HepG2 (cell line): ENCODE data around the gene KCNAB2. TPM values are rescaled to one million over a fixed set of nuclear protein-coding genes. Genes with fewer than 3 reads are reported as not detected.

Source experiments
- ATAC-seq: fragments of 200-7000 bp; cut with Tn5 transposase; 3 replicates; pipeline ENCODE4 v1.9.1; 2020; ENCODE audit warnings: mild to moderate bottlenecking, moderate library complexity
- BruUV-seq: library from RNA; stranded (reverse); fragments of 400-500 nt; replicated peaks from 2 replicates; lab custom pipeline; 2021; lab: Mats Ljungman, UMichigan
- CTCF ChIA-PET: fragments of 300-600 bp; formaldehyde crosslinking; extraction: SDS; loops from one replicate; lab custom pipeline; 2021; ENCODE audit warnings: low total read pairs, inconsistent platforms, low intra/inter-chr PET ratio; lab: Yijun Ruan, JAX
- POLR2A ChIA-PET: fragments of 350-600 bp; sonication (Branson Sonifier 250); formaldehyde crosslinking; loops from one replicate; lab custom pipeline; 2020; ENCODE audit warnings: antibody characterized with exemption, inconsistent platforms; lab: Yijun Ruan, JAX
- DNase-seq: peaks from one replicate; pipeline ENCODE4 v3.0.0-alpha.2; 2015; ENCODE audit warnings: low spot score
- FAIRE-seq: peaks from 3 replicates; lab custom pipeline; 2011; peaks lifted over from hg19 to GRCh38; lab: Jason Lieb, UNC
- H2AFZ ChIP-seq: one replicate; pipeline ENCODE4 v1.6.1; 2011; ENCODE audit warnings: low read length, inconsistent platforms
- H3K27ac ChIP-seq: fragments of 300-600 bp; 3 replicates; pipeline ENCODE4 v1.8.0; 2011; ENCODE audit warnings: mixed run types, mild to moderate bottlenecking, mixed read lengths, low read length, inconsistent platforms; ENCODE audit not compliant: insufficient read depth; ENCODE audit errors: extremely low read length
- H3K27me3 ChIP-seq, 2 experiments: fragments of 200-600 bp in 1 of 2; 2 replicates in 1 of 2; 3 replicates in 1 of 2; pipeline versions ENCODE4 v1.6.0 to v1.8.0; 2011; ENCODE audit warnings: low read length in 2 of 2, mild to moderate bottlenecking in 2 of 2, moderate library complexity in 2 of 2, inconsistent platforms in 1 of 2; ENCODE audit not compliant: insufficient read depth in 2 of 2, control insufficient read depth in 1 of 2
- H3K36me3 ChIP-seq, 2 experiments: fragments of 200-600 bp in 1 of 2; replicated peaks in 1 of 2; 2 replicates in 1 of 2; 3 replicates in 1 of 2; pipeline versions ENCODE4 v1.5.1 to v1.8.0; 2011; ENCODE audit warnings: low read length in 2 of 2, inconsistent platforms in 1 of 2; ENCODE audit not compliant: insufficient read depth in 2 of 2, control insufficient read depth in 1 of 2
- H3K4me1 ChIP-seq: 2 replicates; pipeline ENCODE4 v1.5.1; 2012; ENCODE audit warnings: low read length, inconsistent platforms; ENCODE audit not compliant: insufficient read depth
- H3K4me2 ChIP-seq: 2 replicates; pipeline ENCODE4 v1.6.0; 2011; ENCODE audit warnings: low read depth, low read length, inconsistent platforms
- H3K4me3 ChIP-seq, 3 experiments: fragments of 200-600 bp in 1 of 3; sonication (generic), shearing (Covaris generic) in 1 of 3; replicated peaks in 1 of 3; 2 replicates each; pipeline ENCODE4 v1.5.1; 2011 to 2016; ENCODE audit warnings: low read length in 3 of 3, inconsistent platforms in 2 of 3, low read depth in 2 of 3, mild to moderate bottlenecking in 2 of 3, control low read depth in 1 of 3, mixed read lengths in 1 of 3; ENCODE audit not compliant: insufficient read depth in 1 of 3
- H3K79me2 ChIP-seq: one replicate; pipeline ENCODE4 v1.6.1; 2011; ENCODE audit warnings: low read length, inconsistent platforms; ENCODE audit not compliant: insufficient read depth
- H3K9ac ChIP-seq: 2 replicates; pipeline ENCODE4 v1.6.0; 2011; ENCODE audit warnings: mild to moderate bottlenecking, low read depth, low read length, inconsistent platforms; ENCODE audit not compliant: insufficient read depth
- H3K9me3 ChIP-seq: 2 replicates; pipeline ENCODE4 v1.5.1; 2012; ENCODE audit warnings: mild to moderate bottlenecking, low read length
- H4K20me1 ChIP-seq: 2 replicates; pipeline ENCODE4 v1.6.0; 2011; ENCODE audit warnings: inconsistent platforms, mild to moderate bottlenecking, low read length, moderate library complexity; ENCODE audit not compliant: insufficient read depth
- CEBPB ChIP-seq: IDR thresholded peaks from 2 replicates; pipeline ENCODE4 v1.6.1; 2011; ENCODE audit warnings: low read depth, low read length, improper control_type of control experiment, borderline replicate concordance
- CREB3 ChIP-seq: sonication (generic); formaldehyde crosslinking; IDR thresholded peaks from 2 replicates; pipeline ENCODE4 v1.5.0; 2020; ENCODE audit warnings: missing genetic modification reagents
- FOXO4 ChIP-seq: sonication (generic); formaldehyde crosslinking; conservative IDR thresholded peaks from 2 replicates; pipeline ENCODE4 v1.8.1; 2023; ENCODE audit warnings: missing genetic modification reagents
- FOXP1 ChIP-seq, 2 experiments: fragments of 450-650 bp in 1 of 2; IDR thresholded peaks; 2 replicates each; pipeline ENCODE4 v1.6.1; 2017 to 2018; ENCODE audit warnings: antibody characterized with exemption in 1 of 2
- GPN1 ChIP-seq: sonication (generic); formaldehyde crosslinking; IDR thresholded peaks from 2 replicates; pipeline ENCODE4 v1.5.1; 2020; ENCODE audit warnings: missing genetic modification reagents, borderline replicate concordance
- HIVEP1 ChIP-seq: sonication (generic); formaldehyde crosslinking; IDR thresholded peaks from 2 replicates; pipeline ENCODE4 v1.4.0; 2020; ENCODE audit warnings: mild to moderate bottlenecking, missing genetic modification reagents
- HMGXB4 ChIP-seq, 2 experiments: sonication (generic) in 1 of 2; formaldehyde crosslinking in 1 of 2; IDR thresholded peaks; 2 replicates each; pipeline versions ENCODE4 v1.4.0 to v1.6.1; 2018 to 2020; ENCODE audit warnings: missing genetic modification reagents in 2 of 2, borderline replicate concordance in 1 of 2, low read depth in 1 of 2, mild to moderate bottlenecking in 1 of 2, missing biosample characterization in 1 of 2
- NFE2 ChIP-seq: sonication (generic); formaldehyde crosslinking; IDR thresholded peaks from 2 replicates; pipeline ENCODE4 v1.4.0; 2020; ENCODE audit warnings: missing genetic modification reagents
- RCOR2 ChIP-seq: IDR thresholded peaks from 2 replicates; pipeline ENCODE4 v1.6.1; 2016; ENCODE audit warnings: missing biosample characterization, missing genetic modification reagents
- RELA ChIP-seq: sonication (generic); formaldehyde crosslinking; IDR thresholded peaks from 2 replicates; pipeline ENCODE4 v1.4.0; 2020; ENCODE audit warnings: missing genetic modification reagents
- RXRA ChIP-seq: sonication (generic); formaldehyde crosslinking; IDR thresholded peaks from 2 replicates; pipeline ENCODE4 v1.5.1; 2020; ENCODE audit warnings: missing genetic modification reagents
- SAFB2 ChIP-seq: sonication (generic); formaldehyde crosslinking; IDR thresholded peaks from 2 replicates; pipeline ENCODE4 v1.5.1; 2020; ENCODE audit warnings: missing genetic modification reagents, low read depth, mild to moderate bottlenecking, borderline replicate concordance
- SP1 ChIP-seq, 2 experiments: fragments of 450-650 bp in 1 of 2; sonication (generic) in 1 of 2; formaldehyde crosslinking in 1 of 2; IDR thresholded peaks; 2 replicates each; pipeline versions ENCODE4 v1.4.0 to v1.6.1; 2016 to 2020; ENCODE audit warnings: missing genetic modification reagents in 1 of 2
- TRIM22 ChIP-seq: fragments of 450-650 bp; IDR thresholded peaks from 2 replicates; pipeline ENCODE4 v1.6.1; 2017
- ZNF256 ChIP-seq: sonication (generic); formaldehyde crosslinking; conservative IDR thresholded peaks from 2 replicates; pipeline ENCODE4 v1.4.0; 2020; ENCODE audit warnings: missing genetic modification reagents
- ZNF333 ChIP-seq: sonication (generic); formaldehyde crosslinking; IDR thresholded peaks from 2 replicates; pipeline ENCODE4 v1.4.0; 2020; ENCODE audit warnings: mild to moderate bottlenecking, missing genetic modification reagents, borderline replicate concordance
- ZNF570 ChIP-seq: sonication (generic); formaldehyde crosslinking; IDR thresholded peaks from 2 replicates; pipeline ENCODE4 v1.4.0; 2020; ENCODE audit warnings: mild to moderate bottlenecking, missing genetic modification reagents, borderline replicate concordance
- ZNF720 ChIP-seq: sonication (generic); formaldehyde crosslinking; IDR thresholded peaks from 2 replicates; pipeline ENCODE4 v1.4.0; 2020; ENCODE audit warnings: missing genetic modification reagents
- ZSCAN20 ChIP-seq: sonication (generic); formaldehyde crosslinking; IDR thresholded peaks from 2 replicates; pipeline ENCODE4 v1.4.0; 2020; ENCODE audit warnings: missing genetic modification reagents, mild to moderate bottlenecking, borderline replicate concordance
- WGBS: methylation state at CpG from one replicate; pipeline ENCODE4 v1.1.6; 2017; ENCODE audit warnings: low lambda C conversion rate; 5-methylcytosine and 5-hydroxymethylcytosine counted together
- in situ Hi-C: cut with HindIII; loops from 2 replicates; pipeline ENCODE4 v1.10.0; 2017; ENCODE audit warnings: low pct_unique_long_range_greater_than_20kb; ENCODE audit not compliant: extremely low pct_ligation_motif_present
- intact Hi-C: fragments of 100-400 bp; cut with micrococcal nuclease; formaldehyde crosslinking; loops from one replicate; pipeline ENCODE4 v1.10.0; 2022; ENCODE audit not compliant: unreplicated experiment
- polyA plus RNA-seq, 8 experiments: library from polyadenylated mRNA; depleted of rRNA in 3 of 8; stranded (reverse) in 7 of 8; unstranded in 1 of 8; fragments of >200 nt; fragmentation: Illumina TruSeq in 4 of 8; extraction: Trizol in 4 of 8; gene quantifications; 2 replicates each; pipeline versions ENCODE4 v1.2.1 to v1.2.3, GENCODE V29; 2011 to 2016; ENCODE audit warnings: low read depth in 4 of 8, missing spikeins in 1 of 8, mixed read lengths in 1 of 8; ENCODE audit not compliant: insufficient read depth in 1 of 8
- total RNA-seq, 5 experiments: library from RNA; depleted of rRNA; stranded (reverse); fragments of >200 nt; fragmentation: Illumina TruSeq; extraction: Trizol; gene quantifications; 2 replicates each; pipeline ENCODE4 v1.2.3, GENCODE V29; 2016; ENCODE audit warnings: low read depth in 1 of 5

Gene KCNAB2
- total and polyA plus RNA-seq, 2 of the 13 experiments (the other 11 are each of a cell fraction or from before 2014, with no cell fraction given): 6.2 to 8.8 TPM

- ChIA-PET POLR2A (no interaction called here), CTCF (no interaction called here)
- Histone ChIP-seq H3K9ac (no peak overlapping the region), H2AFZ (no peak overlapping the region), H3K79me2 (no peaks in the 10 kb centered on the region), H3K9me3 (no peaks in the 10 kb centered on the region), H3K4me2 (no peak overlapping the region), H3K4me3 (no peak overlapping the region), H4K20me1 (no peaks in the 10 kb centered on the region), H3K36me3 (no peaks in the 10 kb centered on the region), H3K4me1 (no peaks in the 10 kb centered on the region), H3K27me3 (peaks cover 9 to 44% of the 10 kb centered on the region in 2 experiments; a peak in 4 of 5 replicates), H3K27ac (no peak overlapping the region)
- FAIRE-seq (no peak), DNase-seq (no peak), ATAC-seq (no peak)
- intact Hi-C loops (loop anchor here (10.0 kb wide), 1 partner anchor 144 kb away; the partner anchor contains the start of gene HES3), in situ Hi-C loops (no loop called here)
- BruUV-seq: no TSS peak
- WGBS: 5% methylated on average over 18 of the region's 23 CpGs
- no peak for TF ChIP-seq ZNF570
- no peak for TF ChIP-seq SAFB2 (CRISPR knock-in tag)
- TF ChIP-seq RXRA: no peak
- TF ChIP-seq RELA: no peak
- TF ChIP-seq CREB3 (CRISPR knock-in tag): no peak
- TF ChIP-seq NFE2: no peak
- no peak for TF ChIP-seq HMGXB4 (CRISPR knock-in tag; IDR thresholded peaks at IDR 0.05; ENCODE audit: borderline replicate concordance in 1 of 2, low read depth in 1 of 2)
- TF ChIP-seq SP1 (IDR thresholded peaks at IDR 0.05): no peak
- no peak for TF ChIP-seq SP1 (CRISPR knock-in tag; IDR thresholded peaks at IDR 0.05)
- no peak for TF ChIP-seq ZSCAN20 (CRISPR knock-in tag)
- no peak for TF ChIP-seq TRIM22
- TF ChIP-seq ZNF333 (CRISPR knock-in tag): no peak
- no peak for TF ChIP-seq ZNF720 (CRISPR knock-in tag)
- no peak for TF ChIP-seq ZNF256 (CRISPR knock-in tag)
- no peak for TF ChIP-seq FOXP1 (IDR thresholded peaks at IDR 0.05)
- TF ChIP-seq FOXP1 (CRISPR knock-in tag; IDR thresholded peaks at IDR 0.05): no peak
- TF ChIP-seq HIVEP1 (CRISPR knock-in tag): no peak
- no peak for TF ChIP-seq GPN1 (CRISPR knock-in tag)
- no peak for TF ChIP-seq CEBPB
- no peak for TF ChIP-seq RCOR2 (CRISPR knock-in tag)
- no peak for TF ChIP-seq FOXO4 (CRISPR knock-in tag)
Measured at GRCh38 chr1:6100861-6101783, 55.4 kb downstream of the KCNAB2 start.
